Measurements from ENCODE around the gene PDCD2L. TPM values are rescaled to one million over a fixed set of nuclear protein-coding genes. Genes with fewer than 3 reads are reported as not detected.

The PDCD2L gene
- total RNA-seq, 4 donors from 2014 or later, result 5.9 to 20.3 (median 14.7) TPM

DNA sequence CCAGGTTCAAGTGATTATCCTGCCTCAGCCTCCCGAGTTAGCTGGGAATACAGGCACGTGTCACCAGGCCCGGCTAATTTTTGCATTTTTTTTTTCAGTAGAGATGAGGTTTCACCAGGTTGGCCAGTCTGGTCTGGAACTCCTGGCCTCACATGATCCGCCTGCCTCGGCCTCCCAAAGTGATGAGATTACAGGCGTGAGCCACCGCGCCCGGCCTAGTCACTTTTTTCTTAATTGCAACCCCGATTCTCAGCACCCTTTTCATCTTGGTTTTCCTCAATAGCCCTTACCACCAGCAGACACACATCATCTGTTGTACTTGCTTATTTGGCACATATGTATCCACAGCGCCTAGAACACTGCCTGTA lies 39.8 kb upstream of the PDCD2L start:
- DNase-seq (ENCODE audit: low spot score in 2 of 2), result no peak
- WGBS, result 61% methylated on average over 11 of the region's 11 CpGs
- peaks cover 24% of the 10 kb centered on the region for H3K36me3 ChIP-seq
- H3K9me3 ChIP-seq, result no peaks in the 10 kb centered on the region
- peaks cover 35% of the 10 kb centered on the region for H3K4me1 ChIP-seq
- no peaks in the 10 kb centered on the region for H3K27me3 ChIP-seq
- H3K27ac ChIP-seq, result peak overlapping the region; percentile 84
- H3K4me3 ChIP-seq, result peak overlapping the region; percentile 97
- TF ChIP-seq POLR2AphosphoS5 (IDR thresholded peaks at IDR 0.05) (no peak), CTCF (IDR thresholded peaks at IDR 0.05) (no peak), EP300 (IDR thresholded peaks at IDR 0.05) (no peak), POLR2A (IDR thresholded peaks at IDR 0.05) (no peak)

- peaks cover 29% of the 10 kb centered on the region for H3K36me3 ChIP-seq
- H3K27me3 ChIP-seq, result no peaks in the 10 kb centered on the region
- H3K9me3 ChIP-seq, result no peaks in the 10 kb centered on the region
- DNase-seq (ENCODE audit: low spot score in 2 of 2), result no peak
- TF ChIP-seq POLR2A (IDR thresholded peaks at IDR 0.05) (no peak), EP300 (IDR thresholded peaks at IDR 0.05) (no peak)
- H3K4me1 ChIP-seq, result peaks cover 30% of the 10 kb centered on the region
- peak within 1 kb of the TSS; percentile 84 for H3K27ac ChIP-seq
- peak within 1 kb of the TSS; percentile 97 for H3K4me3 ChIP-seq
- 0% methylated on average over 10 of the region's 67 CpGs for WGBS
These were observed 39.3 kb upstream of the PDCD2L start, which contains the start of gene GPI for GRCh38 chr19:34364830-34365462. Gene GPI (plus strand): TSS chr19:34365196. CDS start chr19:34365267, 71 bp downstream.

- Histone ChIP-seq H3K4me3 (peak overlapping the region; percentile 97), H3K27ac (peak overlapping the region; percentile 84), H3K4me1 (peaks cover 29% of the 10 kb centered on the region), H3K27me3 (no peaks in the 10 kb centered on the region), H3K36me3 (peaks cover 37% of the 10 kb centered on the region), H3K9me3 (no peaks in the 10 kb centered on the region)
- TF ChIP-seq POLR2AphosphoS5 (IDR thresholded peaks at IDR 0.05), result no peak
- TF ChIP-seq CTCF (IDR thresholded peaks at IDR 0.05), result no peak
- no peak for TF ChIP-seq POLR2A (IDR thresholded peaks at IDR 0.05)
- TF ChIP-seq EP300 (IDR thresholded peaks at IDR 0.05), result no peak
- no peak for DNase-seq (ENCODE audit: low spot score in 2 of 2)
- WGBS, result 13% methylated on average over 26 of the region's 45 CpGs
These were observed 38.5 kb upstream of the PDCD2L start for GRCh38 chr19:34365463-34366401.

DNA sequence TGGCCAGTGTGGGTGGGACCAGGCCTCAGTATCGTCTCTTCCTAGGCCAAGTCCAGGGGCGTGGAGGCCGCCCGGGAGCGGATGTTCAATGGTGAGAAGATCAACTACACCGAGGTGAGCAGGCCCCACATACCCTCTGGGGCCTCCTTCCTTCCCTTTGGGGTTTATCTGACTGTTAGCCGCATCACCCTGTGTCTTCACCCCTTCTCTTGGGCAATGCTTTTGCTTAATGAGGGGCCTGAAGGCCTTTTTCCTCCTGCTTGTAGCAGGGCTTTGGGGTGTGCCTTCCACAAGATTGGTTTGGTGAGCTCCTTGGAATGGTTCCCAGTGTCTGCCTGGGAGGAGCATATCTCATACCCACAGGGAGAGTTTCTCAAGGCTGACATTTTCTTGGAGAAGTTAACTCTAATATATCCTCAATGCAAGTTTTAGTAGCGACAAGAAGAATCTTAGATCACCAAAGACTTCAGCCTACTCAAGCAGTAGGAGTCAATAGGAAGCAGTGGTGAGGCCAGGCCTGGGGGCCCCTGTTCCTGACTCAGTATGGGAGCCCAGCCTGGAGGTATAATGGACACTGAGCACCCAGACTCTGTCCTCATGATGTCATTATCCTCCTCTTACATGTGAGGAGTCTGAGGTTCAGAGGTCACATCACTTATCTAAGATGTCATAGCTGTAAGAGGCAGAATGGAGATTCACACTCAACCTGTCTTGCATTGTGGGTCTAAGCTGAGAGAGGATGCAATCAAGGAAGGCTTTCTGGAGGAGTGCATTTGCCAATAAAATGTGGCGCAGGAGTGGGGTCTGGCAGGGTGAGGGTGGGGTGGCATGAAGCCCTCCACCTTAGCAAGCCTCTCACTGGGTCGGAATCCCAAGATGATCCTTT lies 37.2 kb upstream of the PDCD2L start:
- TF ChIP-seq POLR2AphosphoS5 (IDR thresholded peaks at IDR 0.05), result no peak
- Histone ChIP-seq H3K9me3 (no peaks in the 10 kb centered on the region), H3K27ac (no peak overlapping the region), H3K27me3 (no peaks in the 10 kb centered on the region), H3K4me1 (peaks cover 29% of the 10 kb centered on the region), H3K4me3 (peak overlapping the region; percentile 97), H3K36me3 (peaks cover 44% of the 10 kb centered on the region)
- WGBS, result 56% methylated on average over 9 of the region's 10 CpGs
- no peak for DNase-seq (ENCODE audit: low spot score in 2 of 2)

- Histone ChIP-seq H3K27ac (no peak overlapping the region), H3K4me3 (no peak overlapping the region), H3K9me3 (no peaks in the 10 kb centered on the region), H3K27me3 (no peaks in the 10 kb centered on the region), H3K4me1 (peaks cover 29% of the 10 kb centered on the region), H3K36me3 (peaks cover 50% of the 10 kb centered on the region)
- DNase-seq (ENCODE audit: low spot score in 2 of 2), result no peak
- 83% methylated on average over 8 of the region's 8 CpGs for WGBS
- TF ChIP-seq CTCF (IDR thresholded peaks at IDR 0.05), result no peak
- TF ChIP-seq POLR2A (IDR thresholded peaks at IDR 0.05), result no peak
- no peak for TF ChIP-seq POLR2AphosphoS5 (IDR thresholded peaks at IDR 0.05)
- no peak for TF ChIP-seq EP300 (IDR thresholded peaks at IDR 0.05)
These were observed 36.6 kb upstream of the PDCD2L start for GRCh38 chr19:34367624-34367957.
